WTC11 (cell line): ENCODE data around the gene WDR7. TPM values are rescaled to one million over a fixed set of nuclear protein-coding genes. Genes with fewer than 3 reads are reported as not detected.

Experiments
- ATAC-seq: fragments of 200-7000 bp; cut with Tn5 transposase; 2 replicates; pipeline ENCODE4 v1.10.0; 2021; ENCODE audit warnings: mild to moderate bottlenecking, moderate library complexity
- CTCF ChIA-PET: fragments of 300-600 bp; sonication (Branson Sonifier 250); formaldehyde crosslinking; loops from one replicate; lab custom pipeline; 2021; ENCODE audit warnings: antibody characterized with exemption; lab: Charles Lee
- POLR2A ChIA-PET: fragments of 350-600 bp; sonication (Branson Sonifier 250); formaldehyde crosslinking; loops from one replicate; lab custom pipeline; 2021; ENCODE audit warnings: antibody characterized with exemption; lab: Charles Lee
- DNase-seq: peaks from one replicate; pipeline ENCODE4 v3.0.0; 2021; ENCODE audit warnings: low spot score
- H3K27ac Mint-ChIP-seq: 2 replicates; pipeline ENCODE4 v1.8.0; 2021; ENCODE audit warnings: mixed read lengths
- H3K27me3 Mint-ChIP-seq: 2 replicates; pipeline ENCODE4 v1.8.0; 2021; ENCODE audit warnings: low read depth, mild to moderate bottlenecking, moderate library complexity, mixed read lengths
- H3K36me3 Mint-ChIP-seq: 2 replicates; pipeline ENCODE4 v1.8.0; 2021; ENCODE audit warnings: mixed read lengths
- H3K4me1 Mint-ChIP-seq: 2 replicates; pipeline ENCODE4 v1.8.0; 2022; ENCODE audit warnings: mixed read lengths
- H3K4me3 Mint-ChIP-seq: 2 replicates; pipeline ENCODE4 v1.8.0; 2021; ENCODE audit warnings: mild to moderate bottlenecking, moderate library complexity, mixed read lengths
- H3K9me3 Mint-ChIP-seq: 2 replicates; pipeline ENCODE4 v1.8.0; 2021; ENCODE audit warnings: mixed read lengths
- ATF6 ChIP-seq: sonication (generic); formaldehyde crosslinking; IDR thresholded peaks from 2 replicates; pipeline ENCODE4 v1.8.1; 2023; ENCODE audit warnings: mild to moderate bottlenecking, missing genetic modification reagents
- CDX4 ChIP-seq: fragments of 250-450 bp; sonication (Bioruptor Pico); IDR thresholded peaks from 2 replicates; pipeline ENCODE4 v1.9.0; 2021; ENCODE audit warnings: moderate library complexity, mild to moderate bottlenecking, inconsistent platforms, borderline replicate concordance
- CTCF ChIP-seq: fragments of 200-600 bp; IDR thresholded peaks from 2 replicates; pipeline ENCODE4 v1.8.0; 2022; ENCODE audit warnings: antibody characterized with exemption
- EMX1 ChIP-seq: fragments of 250-450 bp; sonication (Bioruptor Pico); IDR thresholded peaks from 2 replicates; pipeline ENCODE4 v1.8.0; 2021; ENCODE audit warnings: mild to moderate bottlenecking
- GRHL2 ChIP-seq: fragments of 250-450 bp; sonication (Bioruptor Pico); IDR thresholded peaks from 2 replicates; pipeline ENCODE4 v1.8.0; 2022; ENCODE audit warnings: mild to moderate bottlenecking, moderate library complexity; ENCODE audit not compliant: insufficient replicate concordance, severe bottlenecking
- GTF2I ChIP-seq: fragments of 250-450 bp; sonication (Bioruptor Pico); conservative IDR thresholded peaks from 2 replicates; pipeline ENCODE4 v1.4.0; 2021; ENCODE audit warnings: mild to moderate bottlenecking
- IRF2 ChIP-seq: sonication (generic); formaldehyde crosslinking; IDR thresholded peaks from 2 replicates; pipeline ENCODE4 v1.8.0; 2022; ENCODE audit warnings: low read depth, missing genetic modification reagents, borderline replicate concordance
- JAZF1 ChIP-seq: fragments of 250-450 bp; sonication (Bioruptor Pico); IDR thresholded peaks from 2 replicates; pipeline ENCODE4 v1.9.0; 2021; ENCODE audit warnings: moderate library complexity, mild to moderate bottlenecking, inconsistent platforms
- MXD4 ChIP-seq: fragments of 250-450 bp; sonication (Bioruptor Pico); IDR thresholded peaks from 2 replicates; pipeline ENCODE4 v1.8.0; 2021; ENCODE audit warnings: mild to moderate bottlenecking, moderate library complexity, borderline replicate concordance
- PRRX2 ChIP-seq: fragments of 250-450 bp; sonication (Bioruptor Pico); IDR thresholded peaks from 2 replicates; pipeline ENCODE4 v1.8.0; 2021; ENCODE audit warnings: mild to moderate bottlenecking
- RORB ChIP-seq: fragments of 250-450 bp; sonication (Bioruptor Pico); IDR thresholded peaks from 2 replicates; pipeline ENCODE4 v1.9.0; 2021; ENCODE audit warnings: mild to moderate bottlenecking
- SP1 ChIP-seq: sonication (generic); formaldehyde crosslinking; conservative IDR thresholded peaks from 2 replicates; pipeline ENCODE4 v1.8.1; 2022; ENCODE audit warnings: missing genetic modification reagents
- STAT6 ChIP-seq: sonication (generic); formaldehyde crosslinking; conservative IDR thresholded peaks from 2 replicates; pipeline ENCODE4 v1.8.1; 2023; ENCODE audit warnings: mild to moderate bottlenecking, low read depth, missing genetic modification reagents, moderate library complexity
- ZMAT4 ChIP-seq: fragments of 250-450 bp; sonication (Bioruptor Pico); IDR thresholded peaks from 2 replicates; pipeline ENCODE4 v1.9.0; 2021; ENCODE audit warnings: mild to moderate bottlenecking
- ZNF121 ChIP-seq: sonication (generic); formaldehyde crosslinking; IDR thresholded peaks from 2 replicates; pipeline ENCODE4 v1.8.0; 2023; ENCODE audit warnings: missing genetic modification reagents
- ZNF219 ChIP-seq: sonication (generic); formaldehyde crosslinking; IDR thresholded peaks from 2 replicates; pipeline ENCODE4 v1.8.0; 2023; ENCODE audit warnings: missing genetic modification reagents, mild to moderate bottlenecking, borderline replicate concordance
- ZNF232 ChIP-seq: sonication (generic); formaldehyde crosslinking; IDR thresholded peaks from 2 replicates; pipeline ENCODE4 v1.8.0; 2022; ENCODE audit warnings: mild to moderate bottlenecking, missing genetic modification reagents
- ZNF281 ChIP-seq: sonication (generic); formaldehyde crosslinking; IDR thresholded peaks from 2 replicates; pipeline ENCODE4 v1.8.0; 2023; ENCODE audit warnings: mild to moderate bottlenecking, missing genetic modification reagents
- ZNF396 ChIP-seq: fragments of 250-450 bp; sonication (Bioruptor Pico); IDR thresholded peaks from 2 replicates; pipeline ENCODE4 v1.8.0; 2021; ENCODE audit warnings: mild to moderate bottlenecking, moderate library complexity, borderline replicate concordance
- ZNF423 ChIP-seq: fragments of 250-450 bp; sonication (Bioruptor Pico); IDR thresholded peaks from 2 replicates; pipeline ENCODE4 v2.1.2; 2022; ENCODE audit warnings: mild to moderate bottlenecking, moderate library complexity
- total RNA-seq: library from RNA; stranded (reverse); gene quantifications from 3 replicates; pipeline ENCODE4 v1.2.3, GENCODE V29; 2021
- TF ChIP-seq, protein P1 (sequence below): fragments of 250-450 bp; sonication (Bioruptor Pico); IDR thresholded peaks from 2 replicates; pipeline ENCODE4 v1.9.0; 2021; ENCODE audit warnings: mild to moderate bottlenecking
- TF ChIP-seq, protein P2 (sequence below): sonication (generic); formaldehyde crosslinking; IDR thresholded peaks from 2 replicates; pipeline ENCODE4 v1.8.1; 2022; ENCODE audit warnings: low read depth, mild to moderate bottlenecking, moderate library complexity, missing genetic modification reagents, borderline replicate concordance

Gene WDR7
- total RNA-seq, 1 experiment from 2014 or later, result 12.2 TPM

GRCh38 chr18:57014772-57015413 is 363.7 kb downstream of the WDR7 start (continued):
- TF ChIP-seq ATF6 (CRISPR knock-in tag) (no peak), GRHL2 (no peak)

GRCh38 chr18:57015451-57015850 is 364.3 kb downstream of the WDR7 start:
- DNase-seq (no peak), ATAC-seq (no peak)
- TF ChIP-seq ZNF232 (CRISPR knock-in tag) (no peak), EMX1 (CRISPR knock-in tag) (no peak), CDX4 (no peak), ZNF121 (CRISPR knock-in tag) (no peak), SP1 (CRISPR knock-in tag) (no peak), CTCF (no peak), MXD4 (CRISPR knock-in tag) (no peak), GTF2I (CRISPR knock-in tag) (no peak), ZNF396 (CRISPR knock-in tag) (no peak), IRF2 (CRISPR knock-in tag) (no peak), RORB (no peak), ZNF423 (no peak), PRRX2 (CRISPR knock-in tag) (no peak), JAZF1 (CRISPR knock-in tag) (no peak), ZMAT4 (no peak), STAT6 (CRISPR knock-in tag) (no peak), ZNF281 (no peak), ZNF219 (CRISPR knock-in tag) (no peak)
- TF ChIP-seq, protein P1, sequence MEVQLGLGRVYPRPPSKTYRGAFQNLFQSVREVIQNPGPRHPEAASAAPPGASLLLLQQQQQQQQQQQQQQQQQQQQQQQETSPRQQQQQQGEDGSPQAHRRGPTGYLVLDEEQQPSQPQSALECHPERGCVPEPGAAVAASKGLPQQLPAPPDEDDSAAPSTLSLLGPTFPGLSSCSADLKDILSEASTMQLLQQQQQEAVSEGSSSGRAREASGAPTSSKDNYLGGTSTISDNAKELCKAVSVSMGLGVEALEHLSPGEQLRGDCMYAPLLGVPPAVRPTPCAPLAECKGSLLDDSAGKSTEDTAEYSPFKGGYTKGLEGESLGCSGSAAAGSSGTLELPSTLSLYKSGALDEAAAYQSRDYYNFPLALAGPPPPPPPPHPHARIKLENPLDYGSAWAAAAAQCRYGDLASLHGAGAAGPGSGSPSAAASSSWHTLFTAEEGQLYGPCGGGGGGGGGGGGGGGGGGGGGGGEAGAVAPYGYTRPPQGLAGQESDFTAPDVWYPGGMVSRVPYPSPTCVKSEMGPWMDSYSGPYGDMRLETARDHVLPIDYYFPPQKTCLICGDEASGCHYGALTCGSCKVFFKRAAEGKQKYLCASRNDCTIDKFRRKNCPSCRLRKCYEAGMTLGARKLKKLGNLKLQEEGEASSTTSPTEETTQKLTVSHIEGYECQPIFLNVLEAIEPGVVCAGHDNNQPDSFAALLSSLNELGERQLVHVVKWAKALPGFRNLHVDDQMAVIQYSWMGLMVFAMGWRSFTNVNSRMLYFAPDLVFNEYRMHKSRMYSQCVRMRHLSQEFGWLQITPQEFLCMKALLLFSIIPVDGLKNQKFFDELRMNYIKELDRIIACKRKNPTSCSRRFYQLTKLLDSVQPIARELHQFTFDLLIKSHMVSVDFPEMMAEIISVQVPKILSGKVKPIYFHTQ (CRISPR knock-in tag), result no peak
- TF ChIP-seq, protein P2, sequence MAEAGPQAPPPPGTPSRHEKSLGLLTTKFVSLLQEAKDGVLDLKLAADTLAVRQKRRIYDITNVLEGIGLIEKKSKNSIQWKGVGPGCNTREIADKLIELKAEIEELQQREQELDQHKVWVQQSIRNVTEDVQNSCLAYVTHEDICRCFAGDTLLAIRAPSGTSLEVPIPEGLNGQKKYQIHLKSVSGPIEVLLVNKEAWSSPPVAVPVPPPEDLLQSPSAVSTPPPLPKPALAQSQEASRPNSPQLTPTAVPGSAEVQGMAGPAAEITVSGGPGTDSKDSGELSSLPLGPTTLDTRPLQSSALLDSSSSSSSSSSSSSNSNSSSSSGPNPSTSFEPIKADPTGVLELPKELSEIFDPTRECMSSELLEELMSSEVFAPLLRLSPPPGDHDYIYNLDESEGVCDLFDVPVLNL (CRISPR knock-in tag), result no peak
- no peaks in the 10 kb centered on the region for H3K9me3 Mint-ChIP-seq
- POLR2A ChIA-PET, result no interaction called here
- no peaks in the 10 kb centered on the region for H3K27me3 Mint-ChIP-seq
- no peaks in the 10 kb centered on the region for H3K36me3 Mint-ChIP-seq
- H3K4me3 Mint-ChIP-seq, result no peak overlapping the region
- peaks cover 26% of the 10 kb centered on the region for H3K4me1 Mint-ChIP-seq
- CTCF ChIA-PET, result no interaction called here
- no peak overlapping the region for H3K27ac Mint-ChIP-seq
